ENCODE measurements around the gene RADIL.

The RADIL gene

GRCh38 chr7:4851459-4852422 is 31.8 kb downstream of the RADIL start:
- DNase-seq: no peak

GRCh38 chr7:4850262-4850795 is 33.2 kb downstream of the RADIL start:
- DNase-seq: no peak

DNA sequence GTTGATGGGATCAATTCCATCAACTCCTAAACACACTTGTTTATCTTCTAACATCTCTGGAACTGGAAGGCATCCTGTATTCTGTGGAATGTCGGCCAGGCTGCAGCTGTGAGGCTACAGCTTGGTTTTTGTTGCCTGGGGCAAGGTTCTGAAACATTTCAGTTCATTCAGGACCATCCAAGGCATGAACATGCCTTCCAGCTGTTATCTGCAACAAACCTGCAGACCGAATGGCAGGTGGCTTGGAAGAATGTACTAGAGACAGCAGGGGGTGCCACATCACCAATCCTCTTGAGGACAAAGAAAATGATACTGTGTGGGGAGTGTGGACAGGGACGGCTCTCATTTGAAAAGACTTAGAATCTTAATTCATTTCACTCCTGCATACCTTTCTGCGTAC is 34.1 kb downstream of the RADIL start:
- DNase-seq: no peak

DNA sequence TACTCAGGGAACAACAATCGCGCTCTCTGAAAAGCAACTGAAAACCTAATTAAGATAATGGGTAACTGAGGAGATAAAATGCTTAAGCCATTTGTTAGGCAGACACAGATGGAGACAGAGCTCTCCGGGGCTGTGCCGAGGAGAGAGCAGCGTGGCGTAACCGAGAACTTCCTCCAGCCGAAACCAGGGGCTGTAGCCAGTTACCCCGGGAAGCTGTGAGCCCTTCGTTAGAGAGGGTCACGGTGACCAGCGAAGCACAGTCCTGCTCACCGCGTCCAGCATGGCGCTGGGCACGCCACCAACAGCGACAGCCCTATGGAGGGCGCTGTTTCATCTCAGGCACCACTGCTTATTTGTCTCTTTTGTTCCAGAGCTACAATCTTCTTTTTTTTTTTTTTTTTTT is 37.8 kb downstream of the RADIL start:
- DNase-seq: no peak

DNA sequence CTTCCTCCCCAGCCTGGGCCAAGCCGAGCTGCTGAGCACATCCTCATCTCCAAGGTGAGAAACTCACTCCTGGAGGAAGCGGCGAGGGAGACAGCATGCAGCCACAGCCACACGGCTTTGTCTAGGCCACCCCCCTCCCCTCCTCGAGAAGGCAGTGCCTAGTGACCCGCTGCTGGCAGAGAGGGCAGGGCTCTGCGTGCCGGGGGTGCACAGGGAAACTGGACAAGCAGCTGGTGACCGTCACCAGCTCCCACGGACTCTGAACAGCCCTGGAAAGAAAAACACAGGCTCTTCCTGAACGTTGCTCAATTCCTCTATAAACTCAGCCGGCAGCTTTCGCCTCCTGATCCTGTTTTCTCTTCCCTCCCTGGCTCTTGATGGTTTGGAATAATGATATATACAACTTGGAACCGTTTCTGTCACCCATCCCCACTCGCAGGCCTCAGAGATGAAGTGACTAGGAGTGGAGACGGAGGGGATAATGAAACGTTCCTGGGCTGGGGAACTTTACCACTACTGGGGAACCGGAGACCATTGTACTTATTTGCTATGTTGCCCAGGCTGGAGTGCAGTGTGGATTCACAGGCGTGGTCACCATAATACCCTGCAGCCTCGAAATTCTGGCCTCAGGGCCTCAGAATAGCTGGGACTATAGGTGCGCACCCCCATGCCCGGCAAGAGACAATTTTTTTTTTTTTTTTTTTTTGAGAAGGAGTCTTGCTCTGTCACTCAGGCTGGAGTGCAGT is 41.0 kb downstream of the RADIL start:
- DNase-seq: no peak

GRCh38 chr7:4841836-4842235 is 41.7 kb downstream of the RADIL start:
- no peak for DNase-seq

GRCh38 chr7:4841007-4841784 is 42.3 kb downstream of the RADIL start:
- DNase-seq: no peak

GRCh38 chr7:4840079-4840501 is 43.4 kb downstream of the RADIL start:
- no peak for DNase-seq

DNA sequence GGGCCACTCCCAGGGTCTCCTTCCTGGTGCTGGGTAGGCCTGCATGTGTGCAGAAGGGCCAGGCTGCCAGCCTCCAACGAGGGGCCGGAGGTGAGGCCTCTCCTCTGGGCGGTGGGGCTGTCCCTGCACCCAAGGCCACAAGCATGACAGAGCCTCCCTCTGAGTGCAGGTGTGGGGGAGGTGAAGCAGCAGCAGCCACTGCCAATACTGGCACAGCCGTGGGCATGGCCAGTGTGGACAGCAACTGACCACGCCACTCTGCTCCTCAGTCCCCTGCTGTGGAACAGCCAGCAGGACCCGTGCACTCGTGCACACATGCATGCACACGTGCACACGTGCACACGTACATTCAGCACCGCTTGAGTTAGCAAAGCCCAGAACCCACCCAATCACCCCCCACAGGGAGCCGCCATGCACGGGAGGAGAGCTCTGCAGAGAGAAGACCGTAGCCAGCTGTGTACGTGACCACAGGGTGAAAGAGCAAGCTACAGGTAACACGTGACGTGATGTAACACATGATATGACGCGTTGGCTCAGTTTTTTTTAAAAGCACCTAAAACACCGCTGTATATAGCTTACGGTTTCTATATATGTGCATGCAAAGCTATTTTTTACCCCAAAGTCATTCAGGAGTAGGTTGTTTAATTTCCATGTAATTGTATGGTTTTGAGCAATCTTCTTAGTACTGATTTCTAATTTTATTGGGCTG is 44.7 kb downstream of the RADIL start:
- no peak for DNase-seq

DNA sequence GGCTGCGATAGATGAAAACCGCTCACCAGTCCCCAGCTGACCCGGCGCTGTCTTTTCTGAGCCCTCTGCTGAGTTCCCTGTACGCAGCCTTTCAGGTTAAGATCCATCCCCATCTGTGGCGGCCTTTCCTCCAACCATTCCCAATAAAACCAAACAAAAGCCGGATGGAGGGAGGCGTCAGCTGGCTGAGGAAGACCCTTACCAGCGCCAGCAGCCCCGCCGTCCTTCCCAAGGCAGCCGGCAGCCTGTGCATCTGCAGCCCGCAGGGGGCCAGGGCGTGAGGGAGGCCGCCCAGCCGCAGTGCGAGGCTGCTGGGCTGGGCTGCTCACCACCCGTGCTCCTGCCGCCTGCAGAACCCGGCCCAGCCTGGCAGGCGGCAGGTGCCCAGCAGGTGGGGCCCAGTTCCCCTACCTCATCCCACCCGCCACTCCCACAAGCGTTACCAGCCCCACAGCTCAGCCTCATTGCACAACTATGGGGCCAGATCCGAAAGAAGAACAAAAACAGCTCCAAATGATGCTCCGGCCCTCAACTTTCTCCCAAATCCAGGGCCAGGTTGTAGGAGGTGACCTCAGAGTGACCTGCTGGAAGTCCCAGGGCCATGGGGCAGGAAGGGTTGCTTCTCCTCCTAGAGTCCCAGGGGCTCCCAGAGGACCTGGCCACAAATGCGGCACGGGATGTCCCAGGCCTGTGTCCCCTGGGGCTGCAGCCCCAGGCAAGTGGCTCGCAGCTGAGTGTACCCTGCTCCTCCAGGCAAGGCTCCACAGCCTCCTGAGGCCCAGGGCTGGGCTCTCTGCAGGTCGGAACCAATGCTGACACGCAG is 45.5 kb downstream of the RADIL start:
- no peak for DNase-seq

GRCh38 chr7:4837041-4837802 is 46.3 kb downstream of the RADIL start:
- DNase-seq: no peak

DNA sequence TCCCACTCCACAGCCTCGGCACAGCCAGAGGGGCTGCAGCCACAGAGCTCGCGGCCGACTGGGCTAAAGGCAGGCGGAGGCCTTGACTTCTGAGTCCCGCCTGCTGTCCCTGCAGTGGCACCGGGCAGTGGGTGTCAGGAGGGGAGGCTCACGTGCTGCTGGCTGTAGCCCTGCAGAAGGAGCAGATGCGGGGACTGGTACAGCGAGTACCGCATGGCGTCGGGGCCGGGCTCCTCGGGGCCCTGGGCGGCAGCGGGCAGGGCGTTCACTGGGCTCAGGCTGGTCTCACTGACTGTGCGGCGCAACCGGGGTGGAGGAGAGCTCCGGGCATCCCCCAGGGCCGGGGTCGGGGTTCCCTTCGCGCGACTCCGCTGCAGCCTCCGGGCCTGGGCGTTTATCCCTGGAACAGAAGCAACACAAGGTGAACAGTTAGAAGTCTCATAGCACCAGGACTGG is 47.3 kb downstream of the RADIL start:
- DNase-seq: no peak

DNA sequence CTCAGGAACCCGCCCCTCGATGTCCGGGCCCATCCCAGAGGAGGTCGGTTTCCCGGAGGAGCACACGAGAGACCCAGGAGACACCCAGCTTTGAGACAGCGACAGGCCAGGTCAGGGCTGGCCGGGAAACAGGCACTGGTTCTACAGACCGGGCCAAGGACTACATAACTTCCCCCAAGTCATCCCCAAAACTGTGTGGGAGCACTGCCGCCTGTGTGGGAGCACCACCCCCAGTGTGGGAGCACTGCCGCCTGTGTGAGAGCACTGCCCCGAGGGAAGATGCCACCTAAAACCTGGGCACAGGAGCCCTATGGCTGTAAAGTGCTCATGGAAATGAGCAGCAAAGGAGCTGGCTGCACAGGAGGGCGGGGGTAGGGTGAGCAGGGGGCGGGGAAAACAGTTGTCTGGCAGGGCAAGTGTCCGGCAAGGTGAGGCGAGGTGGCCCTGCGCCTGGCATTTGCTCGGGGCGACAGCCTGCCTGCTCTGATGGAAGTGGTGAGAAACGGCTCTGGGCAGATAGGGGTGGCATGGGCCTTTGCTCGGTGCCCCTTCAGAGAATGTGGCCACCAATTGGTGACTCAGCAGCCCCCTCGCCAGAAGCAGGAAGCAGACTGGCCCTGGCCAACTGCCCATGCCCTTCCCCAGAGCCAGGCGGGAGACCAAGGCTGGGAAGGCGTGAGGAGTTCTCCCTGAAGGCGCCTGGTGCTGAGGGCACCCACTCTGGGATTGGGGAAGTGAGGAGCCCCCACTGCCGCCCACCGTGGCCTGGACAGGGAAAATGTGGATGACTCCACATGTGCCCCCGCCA is 47.9 kb downstream of the RADIL start:
- no peak for DNase-seq

- no peak for DNase-seq
These were observed 48.7 kb downstream of the RADIL start for GRCh38 chr7:4834601-4835397.

GRCh38 chr7:4833691-4834600 is 49.6 kb downstream of the RADIL start:
- DNase-seq: no peak

- no peak for DNase-seq
These were observed 50.3 kb downstream of the RADIL start for GRCh38 chr7:4833176-4833575.

DNA sequence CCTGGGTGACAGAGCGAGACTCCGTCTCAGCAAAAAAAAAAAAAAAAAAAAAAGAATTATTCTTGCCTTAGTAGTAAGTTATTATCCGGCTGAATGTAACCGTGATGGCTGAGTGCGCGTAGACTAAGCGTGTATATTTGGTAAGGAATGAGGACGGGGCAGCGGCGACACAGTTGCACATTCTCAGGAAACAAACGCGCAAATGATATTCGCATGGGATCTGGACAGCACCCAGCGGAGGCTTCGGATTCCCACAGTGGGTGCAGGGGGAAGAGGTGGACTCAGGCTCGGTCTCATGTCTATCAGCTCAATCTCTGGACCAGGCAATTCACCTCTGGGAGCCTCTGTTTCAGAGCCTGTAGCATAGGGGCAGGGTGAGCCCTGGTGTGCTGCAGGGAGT is 50.8 kb downstream of the RADIL start:
- no peak for DNase-seq

Data from stimulated activated naive CD4-positive, alpha-beta T cell treated with Interleukin-2 at 50 U/mL for 16 hours (primary cell).